ENCODE results near the gene ATP5F1E. TPM values are rescaled to one million over a fixed set of nuclear protein-coding genes. Genes with fewer than 3 reads are reported as not detected.
A peak's percentile ranks its signal among the peaks of the same experiment; 100 is the strongest.

ATP5F1E gene
- total RNA-seq, 2 experiments from 2014 or later, result 67.4 to 68.8 TPM

- no peak for TF ChIP-seq CTCF (IDR thresholded peaks at IDR 0.05)
- Mint-ChIP-seq H3K27ac (peak within 1 kb of the TSS; percentile 67), H3K4me3 (peak within 1 kb of the TSS; percentile 75), H3K4me1 (ENCODE audit: low read depth) (peaks cover 36% of the 10 kb centered on the region), H3K27me3 (no peaks in the 10 kb centered on the region), H3K9me3 (no peaks in the 10 kb centered on the region), H3K36me3 (ENCODE audit: low read depth) (peaks cover 3% of the 10 kb centered on the region)
- DNase-seq (peak; percentile 52), ATAC-seq (peak; percentile 63)
- intact Hi-C loops (cut with micrococcal nuclease), result no loop called here
- POLR2A ChIA-PET, result interaction anchor here (1.4 to 2.1 kb wide), 3 partner anchors 11 to 26 kb away, joined by 3 to 5 read pairs (median 4); partner anchors contain the start of gene ATP5F1E
- CTCF ChIA-PET, result no interaction called here
Observed at GRCh38 chr20:59006864-59007664, 25.1 kb downstream of the ATP5F1E start, which contains the start of gene CTSZ. Gene CTSZ, minus strand, starts transcription at chr20:59007254. Its CDS starts 126 bp downstream, at chr20:59007128.

- intact Hi-C loops (cut with micrococcal nuclease), result no loop called here
- DNase-seq (no peak), ATAC-seq (peak; percentile 4)
- no peak for TF ChIP-seq CTCF (IDR thresholded peaks at IDR 0.05)
- Mint-ChIP-seq H3K27me3 (no peaks in the 10 kb centered on the region), H3K4me1 (ENCODE audit: low read depth) (peaks cover 31% of the 10 kb centered on the region), H3K27ac (peak overlapping the region; percentile 20), H3K9me3 (no peaks in the 10 kb centered on the region), H3K4me3 (peak overlapping the region; percentile 75), H3K36me3 (ENCODE audit: low read depth) (peaks cover 4% of the 10 kb centered on the region)
- POLR2A ChIA-PET, result interaction anchor here (2.1 kb wide), 1 partner anchor 10 kb away, joined by 5 read pairs; no protein-coding TSS in a partner anchor
- CTCF ChIA-PET, result no interaction called here
Observed at GRCh38 chr20:59006167-59006863, 25.8 kb downstream of the ATP5F1E start.

- Mint-ChIP-seq H3K36me3 (ENCODE audit: low read depth) (peaks cover 4% of the 10 kb centered on the region), H3K4me1 (ENCODE audit: low read depth) (peaks cover 28% of the 10 kb centered on the region), H3K9me3 (no peaks in the 10 kb centered on the region), H3K27ac (peak overlapping the region; percentile 71), H3K4me3 (peak overlapping the region; percentile 75), H3K27me3 (no peaks in the 10 kb centered on the region)
- DNase-seq, result no peak
- intact Hi-C loops (cut with micrococcal nuclease), result no loop called here
- ChIA-PET CTCF (no interaction called here), POLR2A (interaction anchor here (2.1 kb wide), 1 partner anchor 10 kb away, joined by 5 read pairs; no protein-coding TSS in a partner anchor)
- TF ChIP-seq CTCF (IDR thresholded peaks at IDR 0.05), result no peak
- no peak for ATAC-seq
Observed at GRCh38 chr20:59005523-59006166, 26.5 kb downstream of the ATP5F1E start.

GRCh38 chr20:59004763-59005522 lies 27.2 kb downstream of the ATP5F1E start:
- Mint-ChIP-seq H3K4me1 (ENCODE audit: low read depth) (peaks cover 28% of the 10 kb centered on the region), H3K27ac (peak overlapping the region; percentile 71), H3K9me3 (no peaks in the 10 kb centered on the region), H3K4me3 (peak overlapping the region; percentile 75), H3K36me3 (ENCODE audit: low read depth) (peaks cover 4% of the 10 kb centered on the region), H3K27me3 (no peaks in the 10 kb centered on the region)
- intact Hi-C loops (cut with micrococcal nuclease), result no loop called here
- ChIA-PET POLR2A (interaction anchor here (0.6 to 2.1 kb wide), 2 partner anchors 9 kb away, joined by 3 to 5 read pairs; no protein-coding TSS in a partner anchor), CTCF (no interaction called here)
- DNase-seq, result peak; percentile 79
- no peak for TF ChIP-seq CTCF (IDR thresholded peaks at IDR 0.05)
- ATAC-seq, result peak; percentile 70
